ENCODE results near the gene C14orf93.
A peak's percentile ranks its signal among the peaks of the same experiment; 100 is the strongest.

C14orf93 gene

GRCh38 chr14:23009939-23010726 lies at the start of gene C14orf93:
Gene C14orf93, minus strand, starts transcription at chr14:23010143. Its CDS starts 11,120 bp downstream, at chr14:22999023.
- peak; percentile 88 for DNase-seq

- no peak for DNase-seq
Observed at GRCh38 chr14:23058654-23059504, 48.9 kb upstream of the C14orf93 start.

GRCh38 chr14:23057757-23058653 lies 48.1 kb upstream of the C14orf93 start:
- no peak for DNase-seq

- no peak for DNase-seq
Observed at GRCh38 chr14:23056956-23057756, 47.2 kb upstream of the C14orf93 start, which contains the start of gene CDH24. Gene CDH24, minus strand, starts transcription at chr14:23057520. Its CDS starts 1,787 bp downstream, at chr14:23055733.

GRCh38 chr14:23056145-23056955 lies 46.4 kb upstream of the C14orf93 start:
- DNase-seq = no peak

GRCh38 chr14:23055621-23056144 lies 45.7 kb upstream of the C14orf93 start:
- DNase-seq = no peak

- no peak for DNase-seq
Observed at GRCh38 chr14:23055147-23055550, 45.2 kb upstream of the C14orf93 start.

GRCh38 chr14:23054000-23054811 lies 44.3 kb upstream of the C14orf93 start:
- no peak for DNase-seq

- DNase-seq = no peak
Observed at GRCh38 chr14:23053426-23053825, 43.5 kb upstream of the C14orf93 start.

- DNase-seq = no peak
Observed at GRCh38 chr14:23052671-23053070, 42.7 kb upstream of the C14orf93 start.

GRCh38 chr14:23052182-23052623 lies 42.3 kb upstream of the C14orf93 start:
- DNase-seq = no peak

GRCh38 chr14:23051141-23052057 lies 41.5 kb upstream of the C14orf93 start:
- DNase-seq = no peak

GRCh38 chr14:23049011-23049410 lies 39.1 kb upstream of the C14orf93 start:
- no peak for DNase-seq

GRCh38 chr14:23047751-23048693 lies 38.1 kb upstream of the C14orf93 start:
- DNase-seq = no peak

- DNase-seq = no peak
Observed at GRCh38 chr14:23047034-23047634, 37.2 kb upstream of the C14orf93 start.

GRCh38 chr14:23045419-23046357 lies 35.7 kb upstream of the C14orf93 start:
- no peak for DNase-seq
